ENCODE data around the gene OR4B1.

OR4B1 gene

GRCh38 chr11:48248902-48249301 lies 32.3 kb downstream of the OR4B1 start:
- no peaks in the 10 kb centered on the region for H3K27me3 ChIP-seq (replicated peaks in 2 of 5; ENCODE audit: control insufficient read depth in 4 of 5, insufficient read depth in 5 of 5, low read length in 4 of 5)
- ChIA-PET POLR2A (no interaction called here), CTCF (no interaction called here)
- H3K4me3 ChIP-seq (ENCODE audit: control insufficient read depth in 1 of 7, extremely low read depth in 1 of 7, insufficient read depth in 4 of 7, low read depth in 2 of 7, low read length in 6 of 7), result no peak overlapping the region
- H3K27ac ChIP-seq (ENCODE audit: insufficient read depth in 1 of 2, low read depth in 1 of 2, low read length in 2 of 2, poor library complexity in 1 of 2, severe bottlenecking in 2 of 2), result no peak overlapping the region
- no peaks in the 10 kb centered on the region for H3K4me1 ChIP-seq (ENCODE audit: control extremely low read depth in 1 of 4, control insufficient read depth in 4 of 4, insufficient read depth in 4 of 4, low read length in 3 of 4)
- DNase-seq, result no peak
- no CpG with 5 or more reads among the region's 1 CpG for WGBS (ENCODE audit: insufficient coverage)
- H3K9me3 ChIP-seq (ENCODE audit: control extremely low read depth in 1 of 5, control insufficient read depth in 4 of 5, insufficient read depth in 2 of 5, low read depth in 1 of 5, low read length in 4 of 5), result peaks cover 0 to 1% (median 0%) of the 10 kb centered on the region in 5 experiments
- no peaks in the 10 kb centered on the region for H3K36me3 ChIP-seq (ENCODE audit: control insufficient read depth in 4 of 4, insufficient read depth in 4 of 4, low read length in 3 of 4)

GRCh38 chr11:48261600-48261999 lies 45.0 kb downstream of the OR4B1 start:
- no peaks in the 10 kb centered on the region for H3K9me3 ChIP-seq (ENCODE audit: control extremely low read depth in 1 of 5, control insufficient read depth in 4 of 5, insufficient read depth in 2 of 5, low read depth in 1 of 5, low read length in 4 of 5)
- POLR2A ChIA-PET, result no interaction called here
- CTCF ChIA-PET, result no interaction called here
- H3K4me3 ChIP-seq (ENCODE audit: control insufficient read depth in 1 of 7, extremely low read depth in 1 of 7, insufficient read depth in 4 of 7, low read depth in 2 of 7, low read length in 6 of 7), result no peak overlapping the region
- no peaks in the 10 kb centered on the region for H3K4me1 ChIP-seq (ENCODE audit: control extremely low read depth in 1 of 4, control insufficient read depth in 4 of 4, insufficient read depth in 4 of 4, low read length in 3 of 4)
- H3K27ac ChIP-seq (ENCODE audit: insufficient read depth in 1 of 2, low read depth in 1 of 2, low read length in 2 of 2, poor library complexity in 1 of 2, severe bottlenecking in 2 of 2), result no peak overlapping the region
- no peaks in the 10 kb centered on the region for H3K36me3 ChIP-seq (ENCODE audit: control insufficient read depth in 4 of 4, insufficient read depth in 4 of 4, low read length in 3 of 4)
- DNase-seq, result no peak
- WGBS (ENCODE audit: insufficient coverage), result 92% methylated on average over 1 of the region's 2 CpGs
- no peaks in the 10 kb centered on the region for H3K27me3 ChIP-seq (replicated peaks in 2 of 5; ENCODE audit: control insufficient read depth in 4 of 5, insufficient read depth in 5 of 5, low read length in 4 of 5)

- Histone ChIP-seq H3K36me3 (ENCODE audit: control insufficient read depth in 4 of 4, insufficient read depth in 4 of 4, low read length in 3 of 4) (no peaks in the 10 kb centered on the region), H3K4me3 (ENCODE audit: control insufficient read depth in 1 of 7, extremely low read depth in 1 of 7, insufficient read depth in 4 of 7, low read depth in 2 of 7, low read length in 6 of 7) (no peak within 1 kb of the TSS), H3K27me3 (replicated peaks in 2 of 5; ENCODE audit: control insufficient read depth in 4 of 5, insufficient read depth in 5 of 5, low read length in 4 of 5) (no peaks in the 10 kb centered on the region), H3K27ac (ENCODE audit: insufficient read depth in 1 of 2, low read depth in 1 of 2, low read length in 2 of 2, poor library complexity in 1 of 2, severe bottlenecking in 2 of 2) (no peak within 1 kb of the TSS), H3K9me3 (ENCODE audit: control extremely low read depth in 1 of 5, control insufficient read depth in 4 of 5, insufficient read depth in 2 of 5, low read depth in 1 of 5, low read length in 4 of 5) (no peaks in the 10 kb centered on the region), H3K4me1 (ENCODE audit: control extremely low read depth in 1 of 4, control insufficient read depth in 4 of 4, insufficient read depth in 4 of 4, low read length in 3 of 4) (no peaks in the 10 kb centered on the region)
- 63% methylated on average over 2 of the region's 3 CpGs for WGBS (ENCODE audit: insufficient coverage)
- POLR2A ChIA-PET, result no interaction called here
- CTCF ChIA-PET, result no interaction called here
- DNase-seq, result no peak
These were observed 46.9 kb downstream of the OR4B1 start, which contains the start of gene OR4X1 for GRCh38 chr11:48263423-48263911. TSS of gene OR4X1 (plus strand) at chr11:48263861. CDS start at chr11:48263861, 0 bp downstream.
